Osteoblast (primary cell): Measurements from ENCODE around the gene MLH3. TPM values are rescaled to one million over a fixed set of nuclear protein-coding genes. Genes with fewer than 3 reads are reported as not detected.
A peak's percentile ranks its signal among the peaks of the same experiment; 100 is the strongest.

Experiments used
- DNase-seq: peaks from one replicate; pipeline ENCODE4 v3.0.0; 2011; ENCODE audit warnings: low spot score, mixed read lengths; ENCODE audit not compliant: insufficient read length; ENCODE audit errors: missing footprints
- H2AFZ ChIP-seq: 2 replicates; pipeline ENCODE4 v1.6.0; 2011; ENCODE audit warnings: mild to moderate bottlenecking, low read length
- H3K27ac ChIP-seq: 2 replicates; pipeline ENCODE4 v1.5.1; 2011; ENCODE audit warnings: mild to moderate bottlenecking, low read depth, low read length, moderate library complexity
- H3K27me3 ChIP-seq: 2 replicates; pipeline ENCODE4 v1.6.0; 2012; ENCODE audit warnings: mild to moderate bottlenecking, control low read depth, inconsistent platforms, low read length, moderate library complexity; ENCODE audit not compliant: insufficient read depth
- H3K36me3 ChIP-seq: 2 replicates; pipeline ENCODE4 v1.5.1; 2011; ENCODE audit warnings: mild to moderate bottlenecking, low read length, control low read depth, moderate library complexity; ENCODE audit not compliant: insufficient read depth
- H3K4me1 ChIP-seq: 2 replicates; pipeline ENCODE4 v1.5.1; 2011; ENCODE audit warnings: mild to moderate bottlenecking, low read length, control low read depth, moderate library complexity; ENCODE audit not compliant: insufficient read depth
- H3K4me2 ChIP-seq: 2 replicates; pipeline ENCODE4 v1.6.0; 2011; ENCODE audit warnings: mild to moderate bottlenecking, low read length; ENCODE audit not compliant: insufficient read depth
- H3K4me3 ChIP-seq: fragments of 200-600 bp; sonication (generic); 3 replicates; pipeline ENCODE4 v1.5.1; 2012; ENCODE audit warnings: mild to moderate bottlenecking, low read length, inconsistent platforms; ENCODE audit not compliant: insufficient read depth
- H3K79me2 ChIP-seq: 2 replicates; pipeline ENCODE4 v1.6.0; 2012; ENCODE audit warnings: mild to moderate bottlenecking, low read length, control low read depth, inconsistent platforms; ENCODE audit not compliant: insufficient read depth
- H3K9me3 ChIP-seq: 2 replicates; pipeline ENCODE4 v1.5.1; 2011; ENCODE audit warnings: low read depth, low read length, control low read depth
- H4K20me1 ChIP-seq: 2 replicates; pipeline ENCODE4 v1.6.0; 2012; ENCODE audit warnings: mild to moderate bottlenecking, low read length, control low read depth; ENCODE audit not compliant: insufficient read depth
- total RNA-seq: library from RNA; depleted of rRNA; stranded (reverse); fragments of >200 nt; gene quantifications from 2 replicates; pipeline ENCODE4 v1.2.3, GENCODE V29; 2012
- TF ChIP-seq, protein P1 (sequence below): IDR thresholded peaks from 2 replicates; pipeline ENCODE4 v1.5.1; 2011; ENCODE audit warnings: mild to moderate bottlenecking, low read depth, low read length, moderate library complexity; ENCODE audit errors: extremely low read depth

Gene MLH3
- total RNA-seq, 1 donor, result 40.5 TPM

DNA sequence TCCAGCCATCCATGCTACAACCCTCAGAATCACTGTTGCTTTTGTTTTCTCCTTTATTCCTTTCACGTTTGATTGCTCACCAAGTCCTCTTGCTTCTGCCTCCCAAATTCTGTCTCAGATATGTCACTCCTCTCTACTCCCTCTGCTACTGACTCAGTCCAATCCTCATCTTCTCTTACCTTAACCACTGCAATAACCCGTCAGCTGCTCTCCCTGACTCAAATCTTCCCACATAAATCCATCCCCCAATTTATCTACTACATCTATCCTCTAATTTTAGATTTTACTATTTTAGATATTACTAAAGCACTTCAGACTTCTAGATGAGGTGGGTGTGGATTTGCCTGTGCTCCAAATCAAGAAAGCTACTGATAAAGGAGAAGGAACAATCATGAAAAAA, 25.4 kb downstream of the MLH3 start:
- H3K27me3 ChIP-seq, result no peaks in the 10 kb centered on the region
- H3K27ac ChIP-seq, result peak overlapping the region; percentile 49
- DNase-seq, result no peak
- no peak overlapping the region for H3K4me2 ChIP-seq
- no peak overlapping the region for H3K4me3 ChIP-seq
- peaks cover 4% of the 10 kb centered on the region for H4K20me1 ChIP-seq
- TF ChIP-seq, protein P1, sequence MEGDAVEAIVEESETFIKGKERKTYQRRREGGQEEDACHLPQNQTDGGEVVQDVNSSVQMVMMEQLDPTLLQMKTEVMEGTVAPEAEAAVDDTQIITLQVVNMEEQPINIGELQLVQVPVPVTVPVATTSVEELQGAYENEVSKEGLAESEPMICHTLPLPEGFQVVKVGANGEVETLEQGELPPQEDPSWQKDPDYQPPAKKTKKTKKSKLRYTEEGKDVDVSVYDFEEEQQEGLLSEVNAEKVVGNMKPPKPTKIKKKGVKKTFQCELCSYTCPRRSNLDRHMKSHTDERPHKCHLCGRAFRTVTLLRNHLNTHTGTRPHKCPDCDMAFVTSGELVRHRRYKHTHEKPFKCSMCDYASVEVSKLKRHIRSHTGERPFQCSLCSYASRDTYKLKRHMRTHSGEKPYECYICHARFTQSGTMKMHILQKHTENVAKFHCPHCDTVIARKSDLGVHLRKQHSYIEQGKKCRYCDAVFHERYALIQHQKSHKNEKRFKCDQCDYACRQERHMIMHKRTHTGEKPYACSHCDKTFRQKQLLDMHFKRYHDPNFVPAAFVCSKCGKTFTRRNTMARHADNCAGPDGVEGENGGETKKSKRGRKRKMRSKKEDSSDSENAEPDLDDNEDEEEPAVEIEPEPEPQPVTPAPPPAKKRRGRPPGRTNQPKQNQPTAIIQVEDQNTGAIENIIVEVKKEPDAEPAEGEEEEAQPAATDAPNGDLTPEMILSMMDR, result no peak
- no peak overlapping the region for H2AFZ ChIP-seq
- H3K79me2 ChIP-seq, result no peaks in the 10 kb centered on the region
- H3K9me3 ChIP-seq, result no peaks in the 10 kb centered on the region
- H3K4me1 ChIP-seq, result peaks cover 10% of the 10 kb centered on the region
- H3K36me3 ChIP-seq, result peaks cover 43% of the 10 kb centered on the region

DNA sequence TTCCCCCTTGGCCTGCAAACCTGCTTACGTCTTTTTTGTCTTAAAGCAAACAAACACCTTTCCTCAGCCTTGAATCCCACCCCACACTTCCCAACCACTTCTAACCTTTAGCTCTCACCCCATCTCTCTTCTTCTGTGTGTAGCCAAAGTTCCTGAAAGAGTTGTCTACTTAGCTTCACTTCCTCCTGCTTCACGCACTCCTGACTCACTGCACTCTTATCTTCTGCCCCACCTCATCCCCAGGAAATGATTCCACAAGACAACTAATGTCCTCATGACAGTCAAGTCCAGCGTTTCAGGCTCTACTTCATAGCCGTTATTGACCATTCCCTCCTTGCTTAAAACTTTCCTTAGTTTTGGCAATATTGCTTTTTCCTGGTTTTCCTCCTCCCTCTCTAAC, 26.2 kb downstream of the MLH3 start:
- Histone ChIP-seq H3K79me2 (no peaks in the 10 kb centered on the region), H2AFZ (no peak overlapping the region), H3K27me3 (no peaks in the 10 kb centered on the region), H3K4me2 (peak overlapping the region; percentile 11), H3K4me3 (no peak overlapping the region), H3K9me3 (no peaks in the 10 kb centered on the region), H3K27ac (peak overlapping the region; percentile 49), H3K4me1 (peaks cover 10% of the 10 kb centered on the region), H4K20me1 (peaks cover 4% of the 10 kb centered on the region), H3K36me3 (peaks cover 40% of the 10 kb centered on the region)
- DNase-seq, result no peak
- TF ChIP-seq, protein P1, result no peak

DNA sequence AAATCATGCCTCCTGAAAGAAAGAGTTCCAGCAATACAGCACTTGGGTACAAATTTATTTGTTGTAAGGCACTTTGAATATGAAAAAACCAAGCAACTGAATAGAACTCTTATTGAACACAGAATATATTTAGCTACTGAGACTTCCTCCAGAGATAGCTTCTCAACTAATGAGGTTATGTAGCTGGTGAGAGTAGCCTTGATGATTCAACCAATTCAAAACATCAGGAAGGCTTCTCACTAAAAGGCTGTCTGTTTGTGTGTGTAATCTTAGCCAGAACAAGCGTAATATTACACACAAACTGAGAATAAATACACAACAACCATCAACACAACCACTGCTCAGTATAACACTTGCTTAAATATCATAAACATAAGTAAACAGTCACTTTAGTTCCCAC, 28.2 kb downstream of the MLH3 start:
- no peaks in the 10 kb centered on the region for H3K9me3 ChIP-seq
- TF ChIP-seq, protein P1, result no peak
- H3K4me3 ChIP-seq, result no peak overlapping the region
- DNase-seq, result no peak
- no peaks in the 10 kb centered on the region for H3K27me3 ChIP-seq
- H4K20me1 ChIP-seq, result peaks cover 4% of the 10 kb centered on the region
- no peak overlapping the region for H3K4me2 ChIP-seq
- no peaks in the 10 kb centered on the region for H3K79me2 ChIP-seq
- peaks cover 10% of the 10 kb centered on the region for H3K4me1 ChIP-seq
- H3K27ac ChIP-seq, result peak overlapping the region; percentile 2
- H3K36me3 ChIP-seq, result peaks cover 51% of the 10 kb centered on the region
- no peak overlapping the region for H2AFZ ChIP-seq

DNA sequence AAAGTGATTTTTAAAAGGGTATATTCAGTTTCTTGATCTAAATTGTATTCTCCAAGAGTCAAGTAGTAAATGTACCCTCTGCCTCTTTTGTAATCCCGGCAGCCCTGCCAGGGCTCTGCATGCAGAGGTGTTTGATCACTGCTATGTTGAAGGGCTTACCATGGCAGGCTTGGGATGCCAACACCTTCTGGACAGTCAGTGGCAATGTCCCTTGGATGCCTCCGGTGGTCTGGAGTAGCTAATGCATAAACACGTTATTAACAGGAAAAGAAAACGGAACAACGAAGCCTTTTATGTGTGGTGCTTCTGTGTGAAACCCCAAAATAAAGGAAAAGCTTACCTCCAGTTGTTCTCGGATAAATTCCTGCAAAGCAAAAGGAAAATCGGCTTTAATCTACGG, 28.6 kb downstream of the MLH3 start:
- DNase-seq, result no peak
- peaks cover 4% of the 10 kb centered on the region for H4K20me1 ChIP-seq

More for the DNA sequence above, 28.6 kb downstream of the MLH3 start:
- no peaks in the 10 kb centered on the region for H3K27me3 ChIP-seq
- peaks cover 10% of the 10 kb centered on the region for H3K4me1 ChIP-seq
- H3K27ac ChIP-seq, result peak overlapping the region; percentile 2
- no peaks in the 10 kb centered on the region for H3K9me3 ChIP-seq
- no peaks in the 10 kb centered on the region for H3K79me2 ChIP-seq
- TF ChIP-seq, protein P1, result peak; percentile 31
- no peak overlapping the region for H3K4me2 ChIP-seq
- H3K4me3 ChIP-seq, result no peak overlapping the region
- H3K36me3 ChIP-seq, result peaks cover 53% of the 10 kb centered on the region
- no peak overlapping the region for H2AFZ ChIP-seq
